Measurements from ENCODE around the gene TNRC6A.
"Not testable (repeated sequence)": the region's sequence is repeated elsewhere in the genome, so short reads cannot be mapped to it uniquely, and the experiment has no call there.

The TNRC6A gene

DNA sequence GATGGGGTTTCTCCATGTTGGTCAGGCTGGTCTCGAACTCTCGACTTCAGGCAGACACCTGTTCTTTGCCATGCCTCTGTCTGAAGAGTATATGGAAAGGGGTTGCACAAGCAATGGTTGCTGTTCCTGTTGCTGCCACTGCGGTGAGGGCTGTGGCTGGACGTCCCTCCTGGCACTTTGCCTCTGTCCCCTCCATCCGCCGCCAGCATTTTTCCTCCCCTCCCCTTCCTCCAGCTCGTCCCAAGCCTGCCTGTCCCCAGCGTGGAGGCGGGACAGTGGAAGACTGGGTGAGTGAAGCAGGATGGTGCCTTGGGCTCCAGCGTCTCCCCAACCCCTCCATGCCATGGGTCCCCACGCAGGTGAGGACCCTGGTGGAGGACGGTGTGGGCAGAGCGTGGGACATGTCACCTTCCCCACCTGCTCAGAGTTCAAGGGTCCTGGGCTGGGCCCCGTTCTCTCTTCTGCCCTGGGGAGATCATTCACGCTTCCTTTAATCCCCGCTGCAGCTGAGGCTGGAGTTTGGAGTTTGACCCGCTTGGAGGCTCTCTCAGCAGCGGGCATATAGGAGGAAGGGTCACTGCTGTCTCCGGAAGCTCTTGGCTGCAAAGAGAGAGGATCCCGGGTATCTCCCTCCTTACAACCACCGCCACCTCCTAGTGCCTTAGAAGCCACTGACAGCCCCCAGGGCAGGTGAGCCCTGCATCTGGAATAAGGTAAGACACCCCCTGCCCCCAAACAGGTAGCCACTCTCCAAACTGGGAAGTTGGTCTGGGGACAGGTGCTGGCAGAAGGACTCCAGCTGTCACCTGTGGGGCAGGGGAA lies 116.5 kb downstream of the TNRC6A start, which contains the start of gene SLC5A11:
TSS of gene SLC5A11 (plus strand) at position 238 of the 822 bp plus-strand sequence. CDS start 12,681 bp downstream, outside the sequence.
- DNase-seq (ENCODE audit: low read depth): no peak

DNA sequence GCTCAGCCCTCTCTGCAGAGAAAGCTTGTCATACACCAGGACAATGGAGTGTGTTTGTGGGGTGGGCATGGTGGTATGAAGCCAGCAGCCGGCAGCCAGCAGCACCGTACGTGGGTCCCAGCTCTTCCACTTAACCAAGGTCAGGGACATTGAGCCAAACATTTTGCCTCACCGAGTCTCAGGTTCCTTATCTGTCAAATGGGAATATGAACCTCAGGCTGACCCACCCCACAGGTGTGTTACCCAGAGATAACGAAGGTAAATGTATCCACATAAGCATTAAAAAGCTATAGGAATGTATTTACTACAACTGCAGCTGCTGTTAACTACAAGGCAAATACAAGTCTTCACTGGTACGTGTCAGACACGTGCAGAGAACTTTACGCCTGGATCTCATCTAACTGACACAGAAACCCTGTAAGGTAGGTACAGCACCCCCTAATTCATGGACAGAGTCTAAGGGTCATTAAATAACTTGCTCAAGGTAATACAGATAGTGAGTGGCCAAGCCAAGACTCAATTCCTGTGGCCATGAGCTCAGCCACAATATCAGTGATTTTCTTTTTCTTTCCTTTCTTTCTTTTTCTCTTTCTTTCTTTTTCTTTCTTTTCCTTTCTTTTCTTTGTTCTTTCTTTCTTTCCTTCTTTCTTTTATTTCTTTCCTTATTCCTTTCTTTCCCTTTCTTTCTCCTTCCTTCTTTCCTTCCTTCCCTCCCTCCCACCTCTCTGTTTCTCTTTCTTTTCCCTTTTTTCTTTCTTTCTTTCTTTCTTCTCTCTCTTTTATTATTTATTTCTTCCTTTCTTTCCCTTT lies 117.3 kb downstream of the TNRC6A start:
- no peak for DNase-seq (ENCODE audit: low read depth)

DNA sequence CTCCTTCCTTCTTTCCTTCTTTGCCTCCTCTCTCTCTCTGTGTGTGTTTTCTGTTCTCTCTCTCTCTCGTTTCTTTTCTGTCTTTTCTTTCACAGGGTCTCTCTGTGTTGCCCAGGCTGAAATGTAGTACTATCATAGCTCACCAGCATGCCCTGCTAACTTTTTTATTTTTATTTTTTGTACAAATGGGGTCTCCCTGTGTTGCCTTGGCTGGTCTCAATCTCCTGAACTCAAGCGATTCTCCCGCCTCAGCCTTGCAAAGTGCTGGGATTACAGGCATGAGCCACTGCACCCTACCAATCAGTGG lies 117.9 kb downstream of the TNRC6A start:
- no peak for DNase-seq (ENCODE audit: low read depth)

DNA sequence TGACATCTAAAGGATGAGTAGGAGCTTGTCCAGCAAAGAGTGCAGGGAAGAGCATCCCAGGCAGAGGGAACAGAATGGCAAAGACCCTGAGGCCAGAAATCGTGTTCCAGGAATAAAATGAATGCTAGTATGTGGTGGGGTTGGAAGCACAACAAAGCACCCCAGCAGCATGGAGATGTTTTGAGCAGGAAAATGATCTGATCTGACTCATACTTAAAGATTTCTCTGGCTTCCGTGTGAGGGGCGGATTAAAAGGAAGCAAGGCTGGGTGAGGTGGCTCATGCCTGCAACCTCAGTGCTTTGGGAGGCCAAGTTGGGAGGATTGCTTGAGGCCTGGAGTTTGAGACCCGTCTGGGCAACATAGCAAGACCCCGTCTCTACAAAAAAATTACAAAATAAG lies 118.6 kb downstream of the TNRC6A start:
- no peak for DNase-seq (ENCODE audit: low read depth)

DNA sequence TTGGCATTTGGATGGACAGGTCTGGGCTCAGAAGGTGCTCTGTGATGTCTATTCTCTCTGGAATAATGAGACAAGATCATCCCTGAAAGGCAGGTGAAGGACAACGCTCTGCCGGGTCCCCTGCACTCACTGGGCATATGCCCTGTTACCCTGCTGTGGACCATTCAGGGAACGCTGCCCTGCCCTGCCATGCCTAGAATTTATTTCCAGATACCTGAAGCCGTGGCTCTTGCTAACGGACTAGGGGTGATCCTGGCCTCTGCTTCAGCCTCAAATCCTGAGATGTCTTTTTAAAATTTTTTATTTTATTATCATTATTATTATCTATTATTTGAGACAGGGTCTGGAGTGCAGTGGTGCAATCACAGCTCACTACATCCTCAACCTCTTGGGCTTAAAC lies 120.2 kb downstream of the TNRC6A start:
- DNase-seq (ENCODE audit: low read depth): no peak

DNA sequence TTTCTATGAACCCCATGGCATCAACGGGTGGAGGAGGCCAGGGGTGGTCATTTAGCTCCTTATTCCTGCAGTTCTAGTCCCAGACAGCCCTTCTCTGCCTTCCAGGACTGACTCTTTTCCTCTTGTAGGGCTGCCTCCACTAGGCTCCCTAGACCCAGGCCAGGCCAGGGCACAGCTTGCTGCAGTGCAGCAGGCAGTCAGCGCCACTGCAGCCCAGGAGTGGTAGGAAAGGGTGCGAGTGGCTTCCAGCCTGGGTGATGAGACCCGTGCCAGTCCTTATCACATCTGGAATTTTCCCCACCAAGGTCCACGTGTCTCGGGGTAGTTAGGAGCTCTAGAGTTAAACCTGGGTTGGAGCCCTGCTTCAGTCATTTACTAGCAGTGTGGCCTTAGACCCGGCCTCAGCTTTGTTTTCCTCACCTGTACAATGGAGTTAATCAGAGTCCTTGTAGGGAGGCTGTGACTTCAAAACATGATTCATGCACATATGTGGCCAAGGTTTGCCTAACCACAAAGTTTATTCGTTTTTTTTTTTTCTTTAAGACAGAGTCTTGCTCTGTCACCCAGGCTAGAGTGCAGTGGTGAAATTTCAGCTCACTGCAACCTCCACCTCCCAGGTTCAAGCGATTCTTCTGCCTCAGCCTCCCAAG lies 121.0 kb downstream of the TNRC6A start:
- no peak for DNase-seq (ENCODE audit: low read depth)

DNA sequence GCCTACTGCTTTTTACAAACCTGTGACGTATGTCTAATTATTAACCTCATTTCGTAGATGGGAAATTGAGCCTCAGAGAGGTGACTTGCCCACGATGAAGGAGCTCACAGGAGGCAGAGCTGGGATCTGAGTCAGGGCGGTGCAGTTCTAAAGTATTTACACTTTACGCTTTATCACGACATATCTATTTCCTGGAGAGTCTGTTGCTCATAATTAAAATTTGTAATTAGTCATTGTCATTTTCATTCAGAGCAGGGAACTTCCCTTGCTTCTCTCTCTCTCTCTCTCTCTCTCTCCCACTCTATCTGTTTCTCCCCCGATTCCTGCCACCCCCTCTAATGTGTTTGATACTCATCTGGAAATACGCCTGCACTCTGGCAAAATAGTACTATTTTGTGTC lies 122.2 kb downstream of the TNRC6A start:
- no peak for DNase-seq (ENCODE audit: low read depth)

DNA sequence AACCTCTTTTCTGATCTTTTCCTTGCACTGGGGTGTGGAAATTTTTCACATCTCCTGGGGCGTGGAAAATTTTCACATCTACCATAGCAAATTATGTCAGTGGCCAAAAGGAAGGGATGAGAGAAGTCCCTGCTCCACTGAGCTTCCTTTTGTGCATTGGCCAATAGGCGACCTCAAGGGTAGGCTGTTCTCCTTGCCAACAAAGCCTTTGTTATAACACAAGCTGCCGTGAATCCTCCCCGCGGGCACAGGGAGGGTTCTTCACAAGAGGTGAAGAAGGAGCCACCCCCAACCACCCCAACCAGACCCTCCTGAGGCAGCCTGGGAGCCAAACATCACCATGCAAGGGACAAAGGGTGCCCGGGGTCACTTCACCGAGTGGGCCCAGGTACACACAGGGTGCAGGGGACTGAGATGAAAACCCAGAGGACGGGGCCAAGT lies 122.8 kb downstream of the TNRC6A start:
- DNase-seq (ENCODE audit: low read depth): no peak

DNA sequence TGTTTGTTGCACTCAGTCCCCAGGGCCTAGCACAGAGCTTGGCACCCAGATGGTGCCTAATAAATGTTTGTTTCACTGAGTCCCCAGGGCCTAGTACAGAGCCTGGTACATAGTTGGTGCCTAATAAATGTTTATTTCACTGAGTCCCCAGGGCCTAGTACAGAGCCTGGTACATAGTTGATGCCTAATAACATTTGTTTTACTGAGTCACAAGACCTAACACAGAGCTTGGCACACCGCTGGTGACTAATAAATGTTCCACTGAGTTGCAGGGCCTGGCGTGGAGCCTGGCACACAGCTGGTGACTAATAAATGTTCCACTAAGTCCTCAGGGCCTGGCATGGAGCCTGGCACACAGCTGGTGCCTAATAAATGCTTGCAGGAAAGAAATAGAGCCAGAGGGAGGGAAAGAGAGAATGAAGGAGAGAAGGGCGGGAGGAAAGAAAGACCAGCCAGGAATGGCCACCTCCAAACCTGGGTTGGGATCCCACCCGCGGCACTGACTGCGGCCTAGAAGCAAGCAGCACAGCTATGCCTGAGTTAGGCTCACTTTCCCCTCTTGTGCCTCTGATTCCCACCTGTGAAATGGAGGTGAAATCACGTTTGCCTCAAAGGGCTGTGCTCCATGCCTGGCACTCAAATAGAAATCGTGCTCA lies 123.8 kb downstream of the TNRC6A start:
- DNase-seq (ENCODE audit: low read depth): no peak

DNA sequence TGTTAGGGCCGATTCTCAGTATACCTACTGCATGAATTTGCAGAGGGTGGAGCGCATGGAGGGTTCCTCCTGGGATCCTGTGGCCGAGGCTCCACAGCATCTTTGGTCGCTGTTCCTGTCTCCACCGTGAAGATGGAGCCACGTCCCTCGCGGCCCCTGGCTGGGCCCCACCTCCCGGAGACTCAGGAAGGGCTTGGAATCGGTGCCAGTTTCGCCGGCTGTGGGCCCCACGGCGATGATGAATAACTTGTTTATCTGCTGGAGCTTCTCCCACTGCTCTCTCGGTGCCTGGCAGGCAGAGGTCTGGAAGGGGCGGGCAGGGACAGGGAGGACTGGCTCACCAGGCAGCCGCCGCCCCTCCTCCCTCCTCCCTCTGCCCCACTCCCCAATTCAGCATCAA lies 124.4 kb downstream of the TNRC6A start:
- no peak for DNase-seq (ENCODE audit: low read depth)

DNA sequence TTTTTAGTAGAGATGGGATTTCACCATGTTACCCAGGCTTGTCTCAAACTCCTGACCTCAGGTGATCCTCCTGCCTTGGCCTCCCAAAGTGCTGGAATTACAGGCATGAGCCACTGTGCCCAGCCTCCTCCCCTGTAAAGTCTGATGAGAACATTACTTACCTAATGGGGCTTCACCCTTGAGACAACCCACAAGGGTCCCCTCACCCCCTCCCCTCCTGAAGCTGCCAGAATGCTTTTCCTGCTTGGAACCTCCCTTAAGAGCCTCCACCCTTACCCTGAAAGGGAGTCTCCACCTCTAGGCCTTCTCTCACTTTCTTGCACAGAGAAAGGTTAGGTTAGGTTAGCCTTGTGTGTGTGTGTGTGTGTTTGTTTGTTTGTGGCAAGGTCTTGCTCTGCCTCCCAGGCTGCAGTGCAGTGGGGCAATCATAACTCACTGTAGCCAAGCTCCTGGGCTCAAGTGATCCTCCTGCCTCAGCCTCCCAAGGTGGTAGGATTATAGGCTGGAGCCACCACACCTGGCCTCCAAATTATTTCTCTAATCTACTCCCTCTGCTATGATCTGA lies 125.2 kb downstream of the TNRC6A start:
- no peak for DNase-seq (ENCODE audit: low read depth)

DNA sequence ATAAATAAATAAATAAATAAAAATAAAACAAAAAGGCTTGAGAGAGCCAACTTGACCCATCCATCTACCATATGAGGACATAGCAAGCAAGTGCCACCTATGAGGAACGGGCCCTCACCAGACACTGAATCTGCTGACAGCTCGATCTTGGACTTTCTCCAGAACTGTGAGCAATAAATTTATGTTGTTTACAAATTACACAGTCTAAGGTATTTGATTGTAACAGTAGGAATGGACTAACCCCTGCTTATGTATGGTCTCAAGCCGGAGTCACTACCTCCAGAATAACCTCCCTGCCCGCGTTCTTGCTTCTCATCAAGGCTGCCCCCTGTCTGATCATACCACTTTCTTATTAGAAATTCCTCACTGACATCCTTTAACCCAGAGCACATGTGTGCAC lies 126.2 kb downstream of the TNRC6A start:
- no peak for DNase-seq (ENCODE audit: low read depth)

DNA sequence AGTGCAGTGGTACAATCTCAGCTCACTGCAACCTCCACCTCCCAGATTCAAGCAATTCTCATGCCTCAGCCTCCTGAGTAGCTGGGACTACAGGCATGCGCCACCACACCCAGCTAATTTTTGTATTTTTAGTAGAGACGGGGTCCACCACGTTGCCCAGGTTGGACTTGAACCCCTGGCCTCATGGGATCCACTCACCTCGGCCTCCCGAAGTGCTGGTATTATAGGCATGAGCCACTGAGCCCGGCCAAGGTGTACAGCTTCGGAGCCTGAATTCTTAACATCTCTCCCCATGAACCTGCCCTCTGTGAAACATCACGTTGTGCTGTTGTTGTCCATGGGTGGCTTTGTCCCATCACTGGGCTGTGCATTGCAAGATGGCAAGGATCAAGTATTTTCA lies 127.4 kb downstream of the TNRC6A start:
- not testable (repeated sequence) for DNase-seq (ENCODE audit: low read depth)

DNA sequence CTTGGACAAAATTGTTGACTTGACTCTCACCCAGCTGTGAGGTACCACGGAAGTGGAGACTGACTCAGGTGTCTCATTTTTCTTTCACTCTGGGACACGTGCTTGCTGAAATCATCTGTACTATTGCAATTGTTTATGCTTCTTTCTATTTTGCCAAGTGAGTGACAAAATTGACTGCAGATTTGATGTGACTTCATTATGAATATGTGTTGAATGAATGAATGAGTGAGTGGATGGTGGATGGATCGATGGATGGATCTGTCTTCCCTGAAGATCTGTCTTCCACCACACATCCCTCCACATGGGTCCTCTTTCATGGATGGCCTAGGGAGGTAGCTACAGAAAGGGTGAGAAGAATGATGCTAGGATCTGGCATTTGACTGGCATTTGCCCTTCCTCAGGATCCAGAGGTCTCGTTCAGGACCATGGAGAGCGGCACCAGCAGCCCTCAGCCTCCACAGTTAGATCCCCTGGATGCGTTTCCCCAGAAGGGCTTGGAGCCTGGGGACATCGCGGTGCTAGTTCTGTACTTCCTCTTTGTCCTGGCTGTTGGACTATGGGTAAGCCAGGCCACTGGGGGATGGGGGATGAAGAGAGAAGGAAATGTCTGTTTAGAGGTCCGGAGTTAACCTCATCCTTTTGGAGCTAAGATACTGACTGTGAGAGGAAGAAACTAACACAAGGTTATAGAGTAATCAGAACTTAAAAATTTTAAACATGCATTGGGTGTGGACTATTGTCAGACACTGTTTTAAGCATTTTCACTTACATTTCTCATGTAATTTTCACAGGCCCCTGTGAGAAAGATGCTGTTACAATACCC lies 129.0 kb downstream of the TNRC6A start:
- no peak for DNase-seq (ENCODE audit: low read depth)

DNA sequence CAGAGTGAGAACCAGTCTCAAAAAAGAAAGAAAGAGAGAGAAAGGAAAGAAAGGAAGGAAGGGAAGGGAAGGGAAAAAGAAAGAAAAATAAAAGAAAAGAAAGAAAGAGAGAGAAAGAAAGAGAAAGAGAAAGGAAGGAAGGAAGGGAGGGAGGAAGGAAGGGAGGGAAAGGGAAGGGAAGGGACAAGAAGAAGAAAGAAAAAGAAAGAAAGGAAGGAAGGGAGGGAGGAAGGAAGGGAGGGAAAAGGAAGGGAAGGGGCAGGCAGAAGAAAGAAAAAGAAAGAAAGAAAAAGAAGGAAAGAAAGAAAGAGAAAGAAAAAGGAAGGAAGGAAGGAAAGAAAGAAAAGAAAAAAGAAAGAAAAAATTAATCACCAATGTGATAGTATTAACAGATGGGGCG lies 132.0 kb downstream of the TNRC6A start:
- no peak for DNase-seq (ENCODE audit: low read depth)

DNA sequence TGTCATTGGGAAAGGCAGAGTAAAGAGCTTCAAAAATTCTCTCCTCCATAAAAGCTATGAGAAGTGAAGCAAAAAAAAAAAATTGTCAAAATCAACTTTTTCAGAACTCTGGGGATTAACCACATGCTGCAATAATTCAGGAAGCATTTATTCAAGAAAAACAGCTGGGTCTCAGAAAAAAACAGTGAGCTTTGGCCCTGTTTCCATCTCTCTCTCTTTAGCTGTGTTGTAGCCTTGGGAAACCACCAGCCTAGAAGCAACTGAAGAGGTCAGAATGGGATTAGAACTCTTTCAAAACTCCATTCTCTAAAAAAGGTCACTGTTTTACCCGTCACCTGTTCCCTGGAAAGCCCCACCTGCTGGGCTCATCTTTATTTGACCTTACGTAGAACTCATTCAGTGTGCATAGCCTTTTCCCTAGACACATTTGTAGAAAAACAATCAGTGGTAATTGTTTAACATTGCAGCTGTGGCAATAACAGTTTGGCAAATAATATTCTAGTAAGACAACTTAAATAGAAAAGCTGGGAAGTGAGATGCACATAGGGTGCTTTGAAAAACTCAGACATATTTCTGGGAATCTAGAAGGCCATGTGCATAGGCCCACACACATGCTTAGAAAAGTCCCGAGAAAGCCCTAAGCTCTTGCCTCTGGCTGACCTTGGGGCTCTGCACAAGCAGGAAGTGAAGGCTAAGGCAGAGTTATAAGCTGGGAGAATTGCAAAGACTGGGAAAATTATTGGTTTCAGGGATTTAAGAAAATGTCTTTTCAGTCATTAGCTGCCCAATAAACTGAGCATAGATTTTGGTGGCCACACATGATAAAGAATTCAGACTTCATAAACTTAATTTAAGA lies 134.4 kb downstream of the TNRC6A start:
- DNase-seq (ENCODE audit: low read depth): no peak

DNA sequence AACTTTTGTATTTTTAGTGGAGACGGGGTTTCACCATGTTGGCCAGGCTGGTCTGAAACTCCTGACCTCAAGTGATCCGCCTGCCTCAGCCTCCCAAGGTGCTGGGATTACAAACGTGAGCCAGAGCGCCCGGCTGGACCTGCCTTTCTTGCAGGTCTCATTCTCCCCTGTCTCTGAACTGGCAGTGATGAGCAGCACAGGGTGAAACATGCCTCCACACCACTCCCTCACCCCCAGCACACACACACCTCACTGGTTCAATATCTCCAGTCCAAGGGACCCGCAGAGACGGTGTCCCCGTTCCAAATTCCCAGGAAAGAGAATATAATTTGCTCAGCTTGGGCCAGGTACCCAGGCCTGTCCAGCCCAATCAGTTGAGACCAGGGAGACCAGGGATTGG lies 139.6 kb downstream of the TNRC6A start:
- no peak for DNase-seq (ENCODE audit: low read depth)

DNA sequence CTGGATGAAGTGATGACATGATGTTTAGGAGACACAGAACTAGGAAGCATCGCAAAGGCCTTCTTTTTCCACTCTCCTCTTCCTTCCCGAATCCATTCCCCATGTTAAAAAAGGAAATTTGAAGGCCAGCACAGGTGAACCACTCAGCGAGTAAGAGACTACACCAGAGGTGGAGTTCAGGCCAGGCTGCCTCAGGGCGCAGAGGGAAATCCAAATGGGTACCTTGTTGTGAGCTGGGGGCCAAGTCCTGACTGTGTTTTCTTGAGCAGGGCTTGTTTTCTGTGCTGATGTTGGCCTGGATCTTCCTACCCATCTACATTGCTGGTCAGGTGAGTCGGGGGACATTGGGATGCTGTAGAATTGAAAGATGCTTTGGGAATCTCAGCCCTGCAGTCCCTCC lies 142.4 kb downstream of the TNRC6A start:
- DNase-seq (ENCODE audit: low read depth): no peak

DNA sequence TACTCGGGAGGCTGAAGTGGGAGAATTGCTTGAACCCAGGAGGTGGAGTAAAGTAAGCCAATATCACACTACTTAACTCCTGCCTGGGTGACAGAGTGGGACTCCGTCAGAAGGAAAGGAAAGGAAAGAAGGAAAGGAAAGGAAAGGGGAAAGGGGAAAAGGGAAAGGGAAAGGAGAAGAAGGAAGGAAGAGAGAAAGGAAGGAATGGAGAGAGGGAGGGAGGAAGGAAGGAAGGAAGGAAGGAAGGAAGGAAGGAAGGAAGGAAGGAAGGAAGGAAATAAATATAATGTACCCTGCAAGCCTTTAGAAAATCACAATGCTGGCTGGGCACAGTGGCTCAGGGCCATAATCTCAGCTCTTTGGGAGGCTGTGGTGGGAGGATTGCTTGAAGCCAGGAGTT lies 143.6 kb downstream of the TNRC6A start:
- DNase-seq (ENCODE audit: low read depth): no peak

DNA sequence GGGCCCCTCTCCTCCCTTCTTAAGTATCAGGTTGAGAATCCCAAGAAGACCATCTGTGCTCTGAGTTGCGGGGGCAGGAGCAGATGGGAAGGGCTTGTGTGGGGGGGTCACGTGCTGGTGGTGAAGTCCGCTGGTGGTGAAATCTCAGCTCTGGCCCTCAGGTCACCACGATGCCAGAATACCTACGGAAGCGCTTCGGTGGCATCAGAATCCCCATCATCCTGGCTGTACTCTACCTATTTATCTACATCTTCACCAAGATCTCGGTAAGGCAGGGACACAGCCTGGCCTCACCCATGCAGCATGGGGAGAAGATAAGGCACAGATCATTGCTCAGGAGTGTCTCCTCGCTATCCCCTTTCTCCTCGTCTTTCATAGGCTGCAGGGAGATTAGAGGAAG lies 146.0 kb downstream of the TNRC6A start:
- DNase-seq (ENCODE audit: low read depth): no peak

Measured in non-pigmented ciliary epithelial cell (primary cell).